Hepatocyte (in vitro differentiated cells): ENCODE measurements around the gene RPAP3. TPM values are rescaled to one million over a fixed set of nuclear protein-coding genes. Genes with fewer than 3 reads are reported as not detected.

Source experiments
- DNase-seq: peaks from one replicate; pipeline ENCODE4 v3.0.0-alpha.2; 2016; ENCODE audit warnings: low spot score
- H2AFZ ChIP-seq: fragments of 200-600 bp; sonication (generic); 2 replicates; pipeline ENCODE4 v1.6.0; 2016; ENCODE audit warnings: antibody characterized with exemption, mild to moderate bottlenecking
- H3K27ac ChIP-seq: fragments of 200-600 bp; sonication (generic); 2 replicates; pipeline ENCODE4 v1.5.1; 2016; ENCODE audit warnings: mild to moderate bottlenecking
- H3K27me3 ChIP-seq: fragments of 200-600 bp; sonication (generic); 2 replicates; pipeline ENCODE4 v1.6.1; 2016
- H3K36me3 ChIP-seq: fragments of 200-600 bp; sonication (generic); replicated peaks from 2 replicates; pipeline ENCODE4 v1.5.1; 2016; ENCODE audit warnings: low read depth; ENCODE audit not compliant: insufficient read depth
- H3K4me1 ChIP-seq: fragments of 200-600 bp; sonication (generic); 2 replicates; pipeline ENCODE4 v1.5.1; 2016; ENCODE audit warnings: mild to moderate bottlenecking, moderate library complexity; ENCODE audit not compliant: insufficient read depth
- H3K4me2 ChIP-seq: fragments of 200-600 bp; sonication (generic); 2 replicates; pipeline ENCODE4 v1.6.0; 2016
- H3K4me3 ChIP-seq: fragments of 200-600 bp; sonication (generic); 2 replicates; pipeline ENCODE4 v1.5.1; 2016; ENCODE audit warnings: mild to moderate bottlenecking
- H3K79me2 ChIP-seq: fragments of 200-600 bp; sonication (generic); 2 replicates; pipeline ENCODE4 v1.6.0; 2017; ENCODE audit warnings: mild to moderate bottlenecking
- H3K9me2 ChIP-seq: fragments of 200-600 bp; sonication (generic); replicated peaks from 2 replicates; pipeline ENCODE4 v1.6.0; 2017; ENCODE audit warnings: mild to moderate bottlenecking; ENCODE audit not compliant: insufficient read depth
- H3K9me3 ChIP-seq: fragments of 200-600 bp; sonication (generic); 2 replicates; pipeline ENCODE4 v1.5.1; 2016; ENCODE audit warnings: low read depth, mild to moderate bottlenecking
- H4K20me1 ChIP-seq: fragments of 200-600 bp; sonication (generic); 2 replicates; pipeline ENCODE4 v1.6.0; 2016; ENCODE audit warnings: mild to moderate bottlenecking; ENCODE audit not compliant: insufficient read depth, poor library complexity, severe bottlenecking
- EZH2 ChIP-seq: fragments of 200-600 bp; sonication (generic); IDR thresholded peaks from 2 replicates; pipeline ENCODE4 v1.6.1; 2016; ENCODE audit warnings: antibody characterized with exemption, mild to moderate bottlenecking, borderline replicate concordance
- EZH2phosphoT487 ChIP-seq: fragments of 200-600 bp; sonication (generic); IDR thresholded peaks from one replicate; pipeline ENCODE4 v1.6.1; 2018; ENCODE audit warnings: antibody characterized with exemption, mild to moderate bottlenecking, low read depth, moderate library complexity; ENCODE audit not compliant: unreplicated experiment, severe bottlenecking
- WGBS: methylation state at CpG from one replicate; pipeline ENCODE4 v1.1.6; 2016; ENCODE audit warnings: low lambda C conversion rate; ENCODE audit errors: missing lambda C conversion rate; 5-methylcytosine and 5-hydroxymethylcytosine counted together
- polyA plus RNA-seq: library from polyadenylated mRNA; unstranded; fragments of >200 nt; fragmentation: Nextera tagmentation; extraction: Ambion mirVana; gene quantifications from 2 replicates; pipeline ENCODE4 v1.2.1, GENCODE V29; 2016
- total RNA-seq: library from RNA; depleted of rRNA; stranded (reverse); fragments of >200 nt; gene quantifications from 2 replicates; pipeline ENCODE4 v1.2.3, GENCODE V29; 2014
- TF ChIP-seq, protein P1 (sequence below): fragments of 200-600 bp; sonication (generic); IDR thresholded peaks from 2 replicates; pipeline ENCODE4 v1.5.1; 2016; ENCODE audit warnings: antibody characterized with exemption, mild to moderate bottlenecking; ENCODE audit not compliant: poor library complexity

RPAP3 gene
- total and polyA plus RNA-seq, 2 experiments from 2014 or later, result 21.7 to 23.4 TPM

DNA sequence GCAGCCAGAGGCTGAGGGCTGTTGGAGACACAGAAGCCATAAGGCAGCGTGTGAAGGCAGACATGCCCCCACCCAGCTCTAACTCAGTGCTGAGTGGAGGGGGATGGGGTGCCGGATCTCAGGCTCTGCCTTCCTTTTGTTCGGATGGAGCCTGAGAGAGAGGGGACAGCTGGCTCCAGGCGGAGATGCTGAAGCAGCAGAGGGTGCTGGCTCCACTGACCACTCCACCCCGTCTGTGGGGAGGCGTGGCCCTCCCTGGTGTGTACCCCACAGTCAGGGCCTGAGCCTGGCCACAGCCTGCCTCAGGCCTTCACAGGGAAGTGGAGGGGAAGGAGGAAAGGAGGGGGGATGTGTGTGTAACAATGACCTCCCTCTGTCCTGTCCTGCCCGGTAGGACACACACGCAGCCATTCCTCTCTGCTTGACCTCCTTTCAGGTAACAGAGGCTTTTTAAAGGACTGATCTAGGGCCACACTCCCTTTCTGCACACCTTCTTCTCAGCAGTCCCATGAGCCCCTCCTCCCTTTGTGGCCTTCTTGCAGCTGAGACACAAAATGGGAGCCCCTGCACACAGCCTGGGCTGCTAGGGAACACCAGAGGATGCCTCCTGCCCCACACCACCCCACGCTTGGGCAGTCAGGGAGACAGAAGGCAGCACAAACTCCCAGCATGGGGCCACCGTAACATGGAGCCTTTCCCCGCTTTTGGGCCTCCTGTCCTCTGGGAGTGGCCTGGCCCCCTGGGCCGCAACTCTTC is 29.1 kb upstream of the RPAP3 start:
- Histone ChIP-seq H3K4me1 (peaks cover 17% of the 10 kb centered on the region), H3K79me2 (no peaks in the 10 kb centered on the region), H4K20me1 (no peaks in the 10 kb centered on the region), H3K9me2 (no peaks in the 10 kb centered on the region), H3K36me3 (no peaks in the 10 kb centered on the region), H3K9me3 (no peaks in the 10 kb centered on the region), H3K27me3 (no peaks in the 10 kb centered on the region), H2AFZ (no peak overlapping the region), H3K4me3 (no peak overlapping the region), H3K4me2 (no peak overlapping the region), H3K27ac (no peak overlapping the region)
- no peak for TF ChIP-seq EZH2
- TF ChIP-seq, protein P1, sequence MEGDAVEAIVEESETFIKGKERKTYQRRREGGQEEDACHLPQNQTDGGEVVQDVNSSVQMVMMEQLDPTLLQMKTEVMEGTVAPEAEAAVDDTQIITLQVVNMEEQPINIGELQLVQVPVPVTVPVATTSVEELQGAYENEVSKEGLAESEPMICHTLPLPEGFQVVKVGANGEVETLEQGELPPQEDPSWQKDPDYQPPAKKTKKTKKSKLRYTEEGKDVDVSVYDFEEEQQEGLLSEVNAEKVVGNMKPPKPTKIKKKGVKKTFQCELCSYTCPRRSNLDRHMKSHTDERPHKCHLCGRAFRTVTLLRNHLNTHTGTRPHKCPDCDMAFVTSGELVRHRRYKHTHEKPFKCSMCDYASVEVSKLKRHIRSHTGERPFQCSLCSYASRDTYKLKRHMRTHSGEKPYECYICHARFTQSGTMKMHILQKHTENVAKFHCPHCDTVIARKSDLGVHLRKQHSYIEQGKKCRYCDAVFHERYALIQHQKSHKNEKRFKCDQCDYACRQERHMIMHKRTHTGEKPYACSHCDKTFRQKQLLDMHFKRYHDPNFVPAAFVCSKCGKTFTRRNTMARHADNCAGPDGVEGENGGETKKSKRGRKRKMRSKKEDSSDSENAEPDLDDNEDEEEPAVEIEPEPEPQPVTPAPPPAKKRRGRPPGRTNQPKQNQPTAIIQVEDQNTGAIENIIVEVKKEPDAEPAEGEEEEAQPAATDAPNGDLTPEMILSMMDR, result no peak
- TF ChIP-seq EZH2phosphoT487, result no peak
- 64% methylated on average over 12 of the region's 12 CpGs for WGBS
- DNase-seq, result no peak

DNA sequence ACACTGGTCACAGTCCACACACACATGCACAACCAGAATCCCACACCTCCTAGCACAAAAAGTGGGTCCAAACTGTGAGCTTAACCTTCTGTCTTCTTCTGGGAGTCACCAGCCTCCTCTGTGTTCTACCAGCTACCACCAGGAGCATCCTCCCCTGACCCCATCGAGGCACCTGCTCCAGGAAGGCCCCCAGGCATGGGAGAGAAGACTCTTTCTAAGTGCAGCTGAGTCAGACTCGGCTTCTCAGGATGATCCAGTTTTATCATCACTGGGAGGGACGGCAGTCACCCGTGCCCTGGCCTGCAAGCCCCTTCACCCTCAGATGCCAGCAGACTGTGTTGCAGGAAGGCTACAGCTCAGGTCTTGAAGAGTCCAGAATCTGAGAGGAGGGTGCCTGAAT is 27.3 kb upstream of the RPAP3 start:
- H3K4me3 ChIP-seq, result no peak overlapping the region
- H3K9me2 ChIP-seq, result no peaks in the 10 kb centered on the region
- H3K36me3 ChIP-seq, result no peaks in the 10 kb centered on the region
- no peaks in the 10 kb centered on the region for H3K79me2 ChIP-seq
- H3K4me2 ChIP-seq, result no peak overlapping the region
- no peak overlapping the region for H2AFZ ChIP-seq
- TF ChIP-seq EZH2 (no peak), EZH2phosphoT487 (no peak)
- TF ChIP-seq, protein P1, result no peak
- no peaks in the 10 kb centered on the region for H4K20me1 ChIP-seq
- H3K27me3 ChIP-seq, result no peaks in the 10 kb centered on the region
- no peaks in the 10 kb centered on the region for H3K9me3 ChIP-seq
- WGBS, result 86% methylated on average over 4 of the region's 4 CpGs
- no peak overlapping the region for H3K27ac ChIP-seq
- peaks cover 17% of the 10 kb centered on the region for H3K4me1 ChIP-seq
- no peak for DNase-seq

DNA sequence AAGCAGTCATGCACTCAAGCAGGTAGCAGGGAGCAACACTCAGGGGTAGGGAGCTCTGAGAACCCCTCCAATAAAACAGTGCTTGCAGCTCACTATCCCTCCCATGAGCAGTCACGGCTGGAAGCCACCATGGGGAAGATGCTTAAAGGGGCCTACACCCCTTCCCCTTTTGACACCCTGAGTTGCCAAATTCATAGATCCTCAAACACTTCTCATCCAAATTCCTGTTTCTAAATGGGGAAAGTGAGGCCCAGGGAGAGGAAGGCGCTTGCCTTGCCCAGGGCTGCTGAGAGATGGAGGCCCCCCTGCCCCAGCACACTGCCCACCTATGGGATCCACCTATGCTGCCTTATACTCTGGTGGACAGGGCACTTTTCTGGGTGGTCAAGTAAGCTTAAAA is 26.7 kb upstream of the RPAP3 start:
- Histone ChIP-seq H4K20me1 (no peaks in the 10 kb centered on the region), H3K4me3 (no peak overlapping the region), H3K9me2 (no peaks in the 10 kb centered on the region), H3K36me3 (no peaks in the 10 kb centered on the region), H3K9me3 (no peaks in the 10 kb centered on the region), H3K27ac (no peak overlapping the region), H2AFZ (no peak overlapping the region), H3K79me2 (no peaks in the 10 kb centered on the region), H3K4me2 (no peak overlapping the region), H3K4me1 (peaks cover 17% of the 10 kb centered on the region), H3K27me3 (no peaks in the 10 kb centered on the region)
- 87% methylated on average over 2 of the region's 2 CpGs for WGBS
- no peak for DNase-seq
- TF ChIP-seq EZH2 (no peak), EZH2phosphoT487 (no peak)
- TF ChIP-seq, protein P1, result no peak
